HepG2 (cell line): ENCODE data around the gene ENTPD5. TPM values are rescaled to one million over a fixed set of nuclear protein-coding genes. Genes with fewer than 3 reads are reported as not detected.

ENCODE experiments used
- CBX1 ChIP-seq: IDR thresholded peaks from one replicate; pipeline ENCODE4 v1.6.1; 2016; ENCODE audit warnings: antibody characterized with exemption, low read depth
- CEBPG ChIP-seq: IDR thresholded peaks from 2 replicates; pipeline ENCODE4 v1.6.1; 2016
- FLYWCH1 ChIP-seq: sonication (generic); formaldehyde crosslinking; IDR thresholded peaks from 2 replicates; pipeline ENCODE4 v1.8.1; 2023; ENCODE audit warnings: mild to moderate bottlenecking, missing genetic modification reagents
- GPN1 ChIP-seq: sonication (generic); formaldehyde crosslinking; IDR thresholded peaks from 2 replicates; pipeline ENCODE4 v1.5.1; 2020; ENCODE audit warnings: missing genetic modification reagents, borderline replicate concordance
- KLF9 ChIP-seq: IDR thresholded peaks from 2 replicates; pipeline ENCODE4 v1.6.1; 2016; ENCODE audit warnings: low read depth
- NFYC ChIP-seq: IDR thresholded peaks from 2 replicates; pipeline ENCODE4 v1.6.1; 2016; ENCODE audit warnings: missing genetic modification reagents, missing compliant biosample characterization
- PATZ1 ChIP-seq: sonication (generic); formaldehyde crosslinking; IDR thresholded peaks from 2 replicates; pipeline ENCODE4 v1.4.0; 2020; ENCODE audit warnings: missing genetic modification reagents
- PAX8 ChIP-seq: sonication (generic); formaldehyde crosslinking; IDR thresholded peaks from 2 replicates; pipeline ENCODE4 v1.8.0; 2022; ENCODE audit warnings: mild to moderate bottlenecking, missing genetic modification reagents, borderline replicate concordance
- REPIN1 ChIP-seq: sonication (generic); formaldehyde crosslinking; IDR thresholded peaks from 2 replicates; pipeline ENCODE4 v1.8.0; 2022; ENCODE audit warnings: missing genetic modification reagents, low read depth, mild to moderate bottlenecking, borderline replicate concordance
- USF2 ChIP-seq, 2 experiments: sonication (generic) in 1 of 2; formaldehyde crosslinking in 1 of 2; IDR thresholded peaks; 2 replicates each; pipeline versions ENCODE4 v1.5.1 to v1.6.1; 2011 to 2020; ENCODE audit warnings: borderline replicate concordance in 1 of 2, low read depth in 1 of 2, low read length in 1 of 2, mild to moderate bottlenecking in 1 of 2, missing genetic modification reagents in 1 of 2, moderate library complexity in 1 of 2
- ZBTB26 ChIP-seq: IDR thresholded peaks from 2 replicates; pipeline ENCODE4 v1.6.1; 2016; ENCODE audit warnings: missing compliant biosample characterization, missing genetic modification reagents, borderline replicate concordance
- ZNF230 ChIP-seq: sonication (generic); formaldehyde crosslinking; IDR thresholded peaks from 2 replicates; pipeline ENCODE4 v1.4.0; 2020; ENCODE audit warnings: mild to moderate bottlenecking, missing genetic modification reagents
- ZNF235 ChIP-seq: sonication (generic); formaldehyde crosslinking; IDR thresholded peaks from 2 replicates; pipeline ENCODE4 v1.8.1; 2023; ENCODE audit warnings: mild to moderate bottlenecking, missing genetic modification reagents, borderline replicate concordance
- ZNF503 ChIP-seq: sonication (generic); formaldehyde crosslinking; IDR thresholded peaks from 2 replicates; pipeline ENCODE4 v1.4.0; 2020; ENCODE audit warnings: missing genetic modification reagents
- polyA plus RNA-seq, 8 experiments: library from polyadenylated mRNA; depleted of rRNA in 3 of 8; stranded (reverse) in 7 of 8; unstranded in 1 of 8; fragments of >200 nt; fragmentation: Illumina TruSeq in 4 of 8; extraction: Trizol in 4 of 8; gene quantifications; 2 replicates each; pipeline versions ENCODE4 v1.2.1 to v1.2.3, GENCODE V29; 2011 to 2016; ENCODE audit warnings: low read depth in 4 of 8, missing spikeins in 1 of 8, mixed read lengths in 1 of 8; ENCODE audit not compliant: insufficient read depth in 1 of 8
- total RNA-seq, 5 experiments: library from RNA; depleted of rRNA; stranded (reverse); fragments of >200 nt; fragmentation: Illumina TruSeq; extraction: Trizol; gene quantifications; 2 replicates each; pipeline ENCODE4 v1.2.3, GENCODE V29; 2016; ENCODE audit warnings: low read depth in 1 of 5
- TF ChIP-seq, protein P1 (sequence below): sonication (generic); formaldehyde crosslinking; IDR thresholded peaks from 2 replicates; pipeline ENCODE4 v1.4.0; 2020; ENCODE audit warnings: missing genetic modification reagents

ENTPD5 gene
- total and polyA plus RNA-seq, 2 of the 13 experiments (the other 11 are each of a cell fraction or from before 2014, with no cell fraction given), result 33.8 to 43.3 TPM

DNA sequence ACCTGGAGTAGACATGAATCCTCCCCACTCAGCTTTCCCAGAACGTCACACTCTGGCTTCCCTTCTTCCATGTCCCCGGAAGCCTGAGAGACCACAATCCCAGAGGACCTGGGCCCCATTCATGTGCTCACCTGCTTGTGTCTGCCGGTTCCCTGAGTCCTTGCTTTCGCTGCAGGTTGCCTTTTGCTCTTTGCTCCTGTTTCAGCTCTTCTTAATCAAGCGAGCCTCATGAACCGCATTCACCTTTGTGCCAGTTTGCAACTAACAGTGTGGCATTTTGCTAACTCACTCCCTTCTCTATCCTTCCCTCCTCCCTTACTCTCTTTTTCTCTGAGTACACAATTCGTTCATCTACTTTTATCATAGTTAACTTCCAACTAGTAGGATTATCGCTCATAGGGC, 23.1 kb downstream of the ENTPD5 start (continued):
- TF ChIP-seq ZNF230 (no peak), PATZ1 (CRISPR knock-in tag) (peak; percentile 8; the same call in 1 of the 2 replicates), GPN1 (no peak), NFYC (CRISPR knock-in tag) (no peak; the same call in 1 of the 2 replicates), REPIN1 (0 out of 2 replicates have a peak, but pooled peaks have one; percentile 42), ZBTB26 (CRISPR knock-in tag) (0 out of 2 replicates have a peak, but pooled peaks have one; percentile 33), KLF9 (CRISPR knock-in tag) (no peak), PAX8 (CRISPR knock-in tag) (no peak), ZNF503 (0 out of 2 replicates have a peak, but pooled peaks have one; percentile 19), ZNF235 (CRISPR knock-in tag) (no peak), CEBPG (CRISPR knock-in tag) (peak; percentile 28; the same call in 1 of the 2 replicates), USF2 (IDR thresholded peaks at IDR 0.05; ENCODE audit: low read depth, low read length) (no peak), USF2 (CRISPR knock-in tag; IDR thresholded peaks at IDR 0.05; ENCODE audit: borderline replicate concordance) (no peak), CBX1 (no peak), FLYWCH1 (CRISPR knock-in tag) (no peak)
- TF ChIP-seq, protein P1, sequence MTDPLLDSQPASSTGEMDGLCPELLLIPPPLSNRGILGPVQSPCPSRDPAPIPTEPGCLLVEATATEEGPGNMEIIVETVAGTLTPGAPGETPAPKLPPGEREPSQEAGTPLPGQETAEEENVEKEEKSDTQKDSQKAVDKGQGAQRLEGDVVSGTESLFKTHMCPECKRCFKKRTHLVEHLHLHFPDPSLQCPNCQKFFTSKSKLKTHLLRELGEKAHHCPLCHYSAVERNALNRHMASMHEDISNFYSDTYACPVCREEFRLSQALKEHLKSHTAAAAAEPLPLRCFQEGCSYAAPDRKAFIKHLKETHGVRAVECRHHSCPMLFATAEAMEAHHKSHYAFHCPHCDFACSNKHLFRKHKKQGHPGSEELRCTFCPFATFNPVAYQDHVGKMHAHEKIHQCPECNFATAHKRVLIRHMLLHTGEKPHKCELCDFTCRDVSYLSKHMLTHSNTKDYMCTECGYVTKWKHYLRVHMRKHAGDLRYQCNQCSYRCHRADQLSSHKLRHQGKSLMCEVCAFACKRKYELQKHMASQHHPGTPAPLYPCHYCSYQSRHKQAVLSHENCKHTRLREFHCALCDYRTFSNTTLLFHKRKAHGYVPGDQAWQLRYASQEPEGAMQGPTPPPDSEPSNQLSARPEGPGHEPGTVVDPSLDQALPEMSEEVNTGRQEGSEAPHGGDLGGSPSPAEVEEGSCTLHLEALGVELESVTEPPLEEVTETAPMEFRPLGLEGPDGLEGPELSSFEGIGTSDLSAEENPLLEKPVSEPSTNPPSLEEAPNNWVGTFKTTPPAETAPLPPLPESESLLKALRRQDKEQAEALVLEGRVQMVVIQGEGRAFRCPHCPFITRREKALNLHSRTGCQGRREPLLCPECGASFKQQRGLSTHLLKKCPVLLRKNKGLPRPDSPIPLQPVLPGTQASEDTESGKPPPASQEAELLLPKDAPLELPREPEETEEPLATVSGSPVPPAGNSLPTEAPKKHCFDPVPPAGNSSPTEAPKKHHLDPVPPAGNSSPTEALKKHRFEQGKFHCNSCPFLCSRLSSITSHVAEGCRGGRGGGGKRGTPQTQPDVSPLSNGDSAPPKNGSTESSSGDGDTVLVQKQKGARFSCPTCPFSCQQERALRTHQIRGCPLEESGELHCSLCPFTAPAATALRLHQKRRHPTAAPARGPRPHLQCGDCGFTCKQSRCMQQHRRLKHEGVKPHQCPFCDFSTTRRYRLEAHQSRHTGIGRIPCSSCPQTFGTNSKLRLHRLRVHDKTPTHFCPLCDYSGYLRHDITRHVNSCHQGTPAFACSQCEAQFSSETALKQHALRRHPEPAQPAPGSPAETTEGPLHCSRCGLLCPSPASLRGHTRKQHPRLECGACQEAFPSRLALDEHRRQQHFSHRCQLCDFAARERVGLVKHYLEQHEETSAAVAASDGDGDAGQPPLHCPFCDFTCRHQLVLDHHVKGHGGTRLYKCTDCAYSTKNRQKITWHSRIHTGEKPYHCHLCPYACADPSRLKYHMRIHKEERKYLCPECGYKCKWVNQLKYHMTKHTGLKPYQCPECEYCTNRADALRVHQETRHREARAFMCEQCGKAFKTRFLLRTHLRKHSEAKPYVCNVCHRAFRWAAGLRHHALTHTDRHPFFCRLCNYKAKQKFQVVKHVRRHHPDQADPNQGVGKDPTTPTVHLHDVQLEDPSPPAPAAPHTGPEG, result no peak
